PC-3 (cell line): ENCODE results near the gene EPHA7. TPM values are rescaled to one million over a fixed set of nuclear protein-coding genes. Genes with fewer than 3 reads are reported as not detected.

Experiments
- ATAC-seq: fragments of 200-7000 bp; cut with Tn5 transposase; 2 replicates; pipeline ENCODE4 v1.9.1; 2020; ENCODE audit warnings: mild to moderate bottlenecking, moderate library complexity
- BruUV-seq: library from RNA; stranded (reverse); fragments of 400-500 nt; replicated peaks from 2 replicates; lab custom pipeline; 2021; lab: Mats Ljungman, UMichigan
- CTCF ChIA-PET: fragments of 300-600 bp; sonication (Branson Sonifier 250); formaldehyde crosslinking; loops from one replicate; lab custom pipeline; 2022; ENCODE audit warnings: antibody characterized with exemption; lab: Charles Lee
- POLR2A ChIA-PET: fragments of 300-600 bp; sonication (Branson Sonifier 250); formaldehyde crosslinking; loops from one replicate; lab custom pipeline; 2022; ENCODE audit warnings: antibody characterized with exemption; ENCODE audit not compliant: unreplicated experiment; lab: Charles Lee
- DNase-seq: peaks from one replicate; pipeline ENCODE4 v3.0.0-alpha.2; 2015
- H2AFZ ChIP-seq: fragments of 300-600 bp; sonication (generic); 2 replicates; pipeline ENCODE4 v1.6.0; 2016; ENCODE audit warnings: antibody characterized with exemption, low read length
- H3F3A ChIP-seq: fragments of 300-600 bp; sonication (generic); one replicate; pipeline ENCODE4 v1.6.0; 2017; ENCODE audit warnings: antibody characterized with exemption, low read length, control low read depth, mild to moderate bottlenecking; ENCODE audit not compliant: unreplicated experiment
- H3K27ac ChIP-seq: fragments of 300-600 bp; sonication (generic); 2 replicates; pipeline ENCODE4 v1.5.1; 2016; ENCODE audit warnings: mild to moderate bottlenecking, low read length
- H3K27me3 ChIP-seq: fragments of 300-600 bp; sonication (generic); 2 replicates; pipeline ENCODE4 v1.6.1; 2016; ENCODE audit warnings: low read length, mixed read lengths
- H3K36me3 ChIP-seq: fragments of 300-600 bp; sonication (generic); 2 replicates; pipeline ENCODE4 v1.6.1; 2016; ENCODE audit warnings: low read depth, mixed run types, low read length, mixed read lengths
- H3K4me1 ChIP-seq: fragments of 300-600 bp; sonication (generic); 2 replicates; pipeline ENCODE4 v1.5.1; 2016; ENCODE audit warnings: low read length; ENCODE audit not compliant: insufficient read depth
- H3K4me2 ChIP-seq: fragments of 300-600 bp; sonication (generic); 2 replicates; pipeline ENCODE4 v1.6.0; 2016; ENCODE audit warnings: low read length
- H3K4me3 ChIP-seq: fragments of 300-600 bp; sonication (generic); 2 replicates; pipeline ENCODE4 v1.5.1; 2016; ENCODE audit warnings: mild to moderate bottlenecking, low read length, mixed read lengths
- H3K79me2 ChIP-seq: fragments of 300-600 bp; sonication (generic); 2 replicates; pipeline ENCODE4 v1.6.1; 2017; ENCODE audit warnings: low read length, mixed read lengths
- H3K9ac ChIP-seq: fragments of 300-600 bp; sonication (generic); 2 replicates; pipeline ENCODE4 v1.6.0; 2016; ENCODE audit warnings: mild to moderate bottlenecking, low read length
- H3K9me2 ChIP-seq: fragments of 300-600 bp; sonication (generic); replicated peaks from 2 replicates; pipeline ENCODE4 v1.6.1; 2016; ENCODE audit warnings: mixed run types, low read length, mixed read lengths
- H3K9me3 ChIP-seq: fragments of 300-600 bp; sonication (generic); 2 replicates; pipeline ENCODE4 v1.6.1; 2016; ENCODE audit warnings: low read length, mixed read lengths
- H4K20me1 ChIP-seq: fragments of 300-600 bp; sonication (generic); 2 replicates; pipeline ENCODE4 v1.6.1; 2016; ENCODE audit warnings: low read length, mixed read lengths
- CTCF ChIP-seq: fragments of 300-600 bp; sonication (generic); conservative IDR thresholded peaks from 2 replicates; pipeline ENCODE4 v1.5.1; 2017; ENCODE audit warnings: antibody characterized with exemption, low read depth, mild to moderate bottlenecking, low read length
- EZH2 ChIP-seq: fragments of 300-600 bp; sonication (generic); IDR thresholded peaks from one replicate; pipeline ENCODE4 v1.6.1; 2017; ENCODE audit warnings: antibody characterized with exemption, mild to moderate bottlenecking, low read length; ENCODE audit not compliant: unreplicated experiment
- EZH2phosphoT487 ChIP-seq: fragments of 300-600 bp; sonication (generic); IDR thresholded peaks from 2 replicates; pipeline ENCODE4 v1.6.1; 2018; ENCODE audit warnings: mild to moderate bottlenecking, antibody characterized with exemption, low read length, borderline replicate concordance
- intact Hi-C: fragments of 100-400 bp; cut with micrococcal nuclease; formaldehyde crosslinking; loops from 2 replicates; pipeline ENCODE4 v1.9.0; 2023
- total RNA-seq: library from RNA; depleted of rRNA; stranded (reverse); fragments of >200 nt; gene quantifications from 2 replicates; pipeline ENCODE4 v1.2.3, GENCODE V29; 2014

EPHA7 gene
- total RNA-seq, 1 experiment from 2014 or later: 1.4 TPM

- no peak for ATAC-seq
- intact Hi-C loops: no loop called here
- TF ChIP-seq EZH2phosphoT487 (no peak), EZH2 (no peak), CTCF (no peak)
These were observed 166.4 kb downstream of the EPHA7 start for GRCh38 chr6:93252930-93253329.

GRCh38 chr6:93248631-93249030 lies 170.7 kb downstream of the EPHA7 start:
- peak; percentile 82 for ATAC-seq
- Histone ChIP-seq H3K9me2 (no peaks in the 10 kb centered on the region), H3K9me3 (no peaks in the 10 kb centered on the region), H3K36me3 (no peaks in the 10 kb centered on the region), H4K20me1 (no peaks in the 10 kb centered on the region), H3K9ac (no peak overlapping the region), H3K79me2 (no peaks in the 10 kb centered on the region), H3K27me3 (no peaks in the 10 kb centered on the region), H3F3A (no peaks in the 10 kb centered on the region), H3K4me3 (no peak overlapping the region), H2AFZ (no peak overlapping the region), H3K27ac (no peak overlapping the region), H3K4me2 (no peak overlapping the region), H3K4me1 (no peaks in the 10 kb centered on the region)
- no peak for DNase-seq
- ChIA-PET CTCF (no interaction called here), POLR2A (no interaction called here)
- intact Hi-C loops: loop anchor here (10.0 kb wide), 1 partner anchor 204 kb away; no protein-coding TSS in a partner anchor
- no peak for TF ChIP-seq CTCF
- no peak for TF ChIP-seq EZH2phosphoT487
- no peak for TF ChIP-seq EZH2
- no TSS peak for BruUV-seq

More at GRCh38 chr6:93252930-93253329, 166.4 kb downstream of the EPHA7 start:
- ChIA-PET POLR2A (no interaction called here), CTCF (no interaction called here)
- Histone ChIP-seq H3K9me2 (no peaks in the 10 kb centered on the region), H3K9ac (no peak overlapping the region), H2AFZ (no peak overlapping the region), H3K9me3 (no peaks in the 10 kb centered on the region), H3K4me1 (no peaks in the 10 kb centered on the region), H3K4me2 (no peak overlapping the region), H3K79me2 (no peaks in the 10 kb centered on the region), H4K20me1 (no peaks in the 10 kb centered on the region), H3K4me3 (no peak overlapping the region), H3F3A (no peaks in the 10 kb centered on the region), H3K27me3 (no peaks in the 10 kb centered on the region), H3K27ac (no peak overlapping the region), H3K36me3 (no peaks in the 10 kb centered on the region)
- DNase-seq: no peak
- no TSS peak for BruUV-seq

- Histone ChIP-seq H3K9ac (no peak overlapping the region), H3K4me3 (no peak overlapping the region), H3K27me3 (no peaks in the 10 kb centered on the region), H3K27ac (no peak overlapping the region), H2AFZ (no peak overlapping the region), H3K9me2 (no peaks in the 10 kb centered on the region), H3K4me2 (no peak overlapping the region), H3F3A (no peaks in the 10 kb centered on the region), H3K36me3 (no peaks in the 10 kb centered on the region), H3K4me1 (no peaks in the 10 kb centered on the region), H3K79me2 (no peaks in the 10 kb centered on the region), H4K20me1 (no peaks in the 10 kb centered on the region), H3K9me3 (no peaks in the 10 kb centered on the region)
- intact Hi-C loops: loop anchor here (5.0 to 10.0 kb wide), 2 partner anchors 174 to 199 kb away; partner anchors contain the start of gene EPHA7
- ATAC-seq: no peak
- TF ChIP-seq EZH2 (no peak), CTCF (no peak), EZH2phosphoT487 (no peak)
- no peak for DNase-seq
- CTCF ChIA-PET: no interaction called here
- POLR2A ChIA-PET: interaction anchor here (0.6 kb wide), 1 partner anchor 175 kb away, joined by 3 read pairs; no protein-coding TSS in a partner anchor
- no TSS peak for BruUV-seq
These were observed 176.1 kb downstream of the EPHA7 start for GRCh38 chr6:93243231-93243778.
